Peyer's patch (tissue), 4 donors: ENCODE results near the gene SLC38A11.

Source experiments
- POLR2A ChIP-seq, 2 donors: fragments of 450-650 bp; IDR thresholded peaks; one replicate each; pipeline ENCODE4 v1.5.1; 2017; ENCODE audit warnings: antibody characterized with exemption in 2 of 2, mild to moderate bottlenecking in 2 of 2, moderate library complexity in 2 of 2
- TF ChIP-seq, protein P1 (sequence below), 6 experiments: fragments of 450-650 bp in 4 of 6; fragments of 200-600 bp in 2 of 6; sonication (generic) in 1 of 6; IDR thresholded peaks; one replicate each; pipeline ENCODE4 v1.5.1; 2017 to 2019; ENCODE audit warnings: antibody characterized with exemption in 6 of 6, mild to moderate bottlenecking in 3 of 6, moderate library complexity in 1 of 6

DNA sequence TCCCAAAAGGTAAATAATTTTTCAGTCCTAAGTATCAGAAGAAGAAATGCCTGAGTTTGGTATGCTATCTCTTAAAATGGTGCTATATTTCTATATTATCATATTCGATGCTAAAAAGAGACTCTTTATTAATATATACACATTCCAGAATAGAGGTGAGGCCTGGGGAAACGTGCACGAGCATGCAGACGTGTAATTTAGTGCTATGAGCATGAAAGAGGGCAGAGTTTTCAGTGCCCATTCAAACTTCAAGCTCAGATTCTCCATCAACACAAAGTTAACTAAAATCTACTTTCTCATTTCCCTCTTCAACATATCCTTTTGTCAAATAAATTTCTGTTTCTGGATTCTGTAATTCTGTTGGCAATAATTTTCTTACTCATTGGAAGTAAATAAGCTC, 108.0 kb downstream of the SLC38A11 start:
- TF ChIP-seq, protein P1, sequence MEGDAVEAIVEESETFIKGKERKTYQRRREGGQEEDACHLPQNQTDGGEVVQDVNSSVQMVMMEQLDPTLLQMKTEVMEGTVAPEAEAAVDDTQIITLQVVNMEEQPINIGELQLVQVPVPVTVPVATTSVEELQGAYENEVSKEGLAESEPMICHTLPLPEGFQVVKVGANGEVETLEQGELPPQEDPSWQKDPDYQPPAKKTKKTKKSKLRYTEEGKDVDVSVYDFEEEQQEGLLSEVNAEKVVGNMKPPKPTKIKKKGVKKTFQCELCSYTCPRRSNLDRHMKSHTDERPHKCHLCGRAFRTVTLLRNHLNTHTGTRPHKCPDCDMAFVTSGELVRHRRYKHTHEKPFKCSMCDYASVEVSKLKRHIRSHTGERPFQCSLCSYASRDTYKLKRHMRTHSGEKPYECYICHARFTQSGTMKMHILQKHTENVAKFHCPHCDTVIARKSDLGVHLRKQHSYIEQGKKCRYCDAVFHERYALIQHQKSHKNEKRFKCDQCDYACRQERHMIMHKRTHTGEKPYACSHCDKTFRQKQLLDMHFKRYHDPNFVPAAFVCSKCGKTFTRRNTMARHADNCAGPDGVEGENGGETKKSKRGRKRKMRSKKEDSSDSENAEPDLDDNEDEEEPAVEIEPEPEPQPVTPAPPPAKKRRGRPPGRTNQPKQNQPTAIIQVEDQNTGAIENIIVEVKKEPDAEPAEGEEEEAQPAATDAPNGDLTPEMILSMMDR (IDR thresholded peaks at IDR 0.05): no peak
- no peak for TF ChIP-seq POLR2A (IDR thresholded peaks at IDR 0.05)
